ENCODE data around the gene PIKFYVE. TPM values are rescaled to one million over a fixed set of nuclear protein-coding genes. Genes with fewer than 3 reads are reported as not detected.
"Not testable (repeated sequence)": the region's sequence is repeated elsewhere in the genome, so short reads cannot be mapped to it uniquely, and the experiment has no call there.

PIKFYVE gene
- total and polyA plus RNA-seq, 2 experiments from 2014 or later: 4.8 to 19.7 TPM

DNA sequence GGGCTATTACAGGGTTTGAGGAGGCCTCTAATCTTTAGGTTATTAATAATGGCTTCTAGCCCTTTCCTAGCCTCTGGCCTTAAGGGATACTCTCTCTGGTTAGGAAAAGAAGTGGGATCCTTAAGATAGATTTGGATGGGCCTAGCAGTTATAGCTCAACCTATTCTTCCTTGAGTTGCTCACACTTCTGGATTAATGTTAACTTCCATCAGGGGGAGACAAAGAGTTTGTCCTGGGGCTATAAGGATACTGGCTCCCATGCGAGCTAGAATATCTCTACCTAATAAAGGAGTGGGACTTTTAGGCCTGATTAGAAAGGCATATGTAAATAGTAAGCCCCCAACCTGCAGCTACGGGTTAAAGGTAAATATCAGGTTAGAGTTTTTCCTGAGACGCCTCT, 126.2 kb downstream of the PIKFYVE start:
- H3K9me2 ChIP-seq (ENCODE audit: insufficient read depth): no peaks in the 10 kb centered on the region
- no peak overlapping the region for H3K4me2 ChIP-seq (ENCODE audit: unreplicated experiment)
- H3K27me3 ChIP-seq (replicated peaks; ENCODE audit: insufficient read depth): peaks cover 4% of the 10 kb centered on the region
- 36 to 37% methylated on average over 3 of the region's 3 CpGs for WGBS, 2 experiments (ENCODE audit: low coverage in 1 of 2, low lambda C conversion rate in 2 of 2, missing lambda C conversion rate in 2 of 2)
- H3K79me2 ChIP-seq (ENCODE audit: insufficient read depth): no peaks in the 10 kb centered on the region
- H3K36me3 ChIP-seq (ENCODE audit: low read depth): no peaks in the 10 kb centered on the region
- no peak overlapping the region for H3K4me3 ChIP-seq
- H3K9ac ChIP-seq: no peak overlapping the region
- H3F3A ChIP-seq (ENCODE audit: insufficient read depth): no peaks in the 10 kb centered on the region
- H3K27ac ChIP-seq: no peak overlapping the region
- no peaks in the 10 kb centered on the region for H3K9me3 ChIP-seq (ENCODE audit: low read depth)
- DNase-seq: peak; percentile 34
- no peaks in the 10 kb centered on the region for H4K20me1 ChIP-seq (ENCODE audit: insufficient read depth)
- TF ChIP-seq EZH2phosphoT487 (IDR thresholded peaks at IDR 0.05; ENCODE audit: insufficient read depth, low read depth) (no peak), EZH2 (IDR thresholded peaks at IDR 0.05; ENCODE audit: insufficient read depth, poor library complexity, severe bottlenecking) (no peak)
- in situ Hi-C loops (cut with MboI): loop anchor here (10.0 to 25.0 kb wide), 2 partner anchors 1163 to 1795 kb away; no protein-coding TSS in a partner anchor
- H3K4me1 ChIP-seq (ENCODE audit: insufficient read depth): no peaks in the 10 kb centered on the region
- H2AFZ ChIP-seq: no peak overlapping the region

DNA sequence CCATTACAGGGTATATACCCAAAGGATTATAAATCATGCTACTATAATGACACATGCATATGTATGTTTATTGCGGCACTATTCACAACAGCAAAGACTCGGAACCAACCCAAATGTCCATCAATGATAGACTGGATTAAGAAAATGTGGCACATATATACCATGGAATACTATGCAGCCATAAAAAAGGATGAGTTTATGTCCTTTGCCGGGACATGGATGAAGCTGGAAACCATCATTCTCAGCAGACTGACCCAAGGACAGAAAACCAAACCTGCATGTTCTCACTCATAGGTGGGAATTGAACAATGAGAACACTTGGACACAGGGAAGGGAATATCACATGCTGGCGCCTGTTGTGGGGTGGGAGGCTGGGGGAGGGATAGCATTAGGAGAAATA, 130.7 kb downstream of the PIKFYVE start:
- not testable (repeated sequence) for H3K9me2 ChIP-seq (ENCODE audit: insufficient read depth); DNase-seq; H3K36me3 ChIP-seq (ENCODE audit: low read depth); H3K27ac ChIP-seq; H3K4me2 ChIP-seq (ENCODE audit: unreplicated experiment); H3K79me2 ChIP-seq (ENCODE audit: insufficient read depth); H3F3A ChIP-seq (ENCODE audit: insufficient read depth); H3K9ac ChIP-seq; H4K20me1 ChIP-seq (ENCODE audit: insufficient read depth); H3K9me3 ChIP-seq (ENCODE audit: low read depth); H3K4me1 ChIP-seq (ENCODE audit: insufficient read depth); H2AFZ ChIP-seq; H3K4me3 ChIP-seq
- WGBS, 2 experiments (ENCODE audit: low coverage in 1 of 2, low lambda C conversion rate in 2 of 2, missing lambda C conversion rate in 2 of 2): 48 to 55% methylated on average over 4 of the region's 4 CpGs
- peaks cover 16% of the 10 kb centered on the region for H3K27me3 ChIP-seq (replicated peaks; ENCODE audit: insufficient read depth)
- in situ Hi-C loops (cut with MboI): loop anchor here (10.0 to 25.0 kb wide), 2 partner anchors 1158 to 1791 kb away; no protein-coding TSS in a partner anchor

DNA sequence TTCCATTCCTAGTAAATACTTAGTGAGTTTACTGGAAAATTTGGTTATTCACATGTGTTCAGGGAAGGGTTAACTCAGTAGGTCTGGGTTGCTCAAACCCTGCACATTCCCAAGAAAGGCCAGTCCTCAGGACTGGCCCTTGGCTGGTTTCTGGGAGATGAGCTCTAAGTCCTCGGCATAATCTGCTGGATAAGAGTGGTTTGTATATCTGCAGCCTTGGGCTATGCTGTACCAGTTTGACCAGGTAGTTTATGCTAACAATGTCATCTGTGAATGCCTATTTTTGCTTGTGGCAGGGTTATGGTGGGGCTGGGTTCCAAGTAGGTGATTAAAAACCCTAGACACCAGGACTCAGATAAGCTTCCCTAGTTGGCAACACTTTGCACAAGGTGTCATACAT, 133.1 kb downstream of the PIKFYVE start:
- Histone ChIP-seq H3K27me3 (replicated peaks; ENCODE audit: insufficient read depth) (peaks cover 22% of the 10 kb centered on the region), H3K4me2 (ENCODE audit: unreplicated experiment) (no peak overlapping the region), H3K79me2 (ENCODE audit: insufficient read depth) (no peaks in the 10 kb centered on the region), H3K36me3 (ENCODE audit: low read depth) (no peaks in the 10 kb centered on the region), H3K9ac (no peak overlapping the region), H2AFZ (no peak overlapping the region), H3K4me1 (ENCODE audit: insufficient read depth) (no peaks in the 10 kb centered on the region), H3K9me3 (ENCODE audit: low read depth) (no peaks in the 10 kb centered on the region), H3K4me3 (no peak overlapping the region), H3K27ac (no peak overlapping the region), H4K20me1 (ENCODE audit: insufficient read depth) (no peaks in the 10 kb centered on the region), H3K9me2 (ENCODE audit: insufficient read depth) (no peaks in the 10 kb centered on the region), H3F3A (ENCODE audit: insufficient read depth) (no peaks in the 10 kb centered on the region)
- 11 to 31% methylated on average over 1 of the region's 1 CpG for WGBS, 2 experiments (ENCODE audit: low coverage in 1 of 2, low lambda C conversion rate in 2 of 2, missing lambda C conversion rate in 2 of 2)
- in situ Hi-C loops (cut with MboI): loop anchor here (10.0 to 25.0 kb wide), 2 partner anchors 1156 to 1788 kb away; no protein-coding TSS in a partner anchor
- DNase-seq: no peak
- TF ChIP-seq EZH2phosphoT487 (IDR thresholded peaks at IDR 0.05; ENCODE audit: insufficient read depth, low read depth) (no peak), EZH2 (IDR thresholded peaks at IDR 0.05; ENCODE audit: insufficient read depth, poor library complexity, severe bottlenecking) (no peak)

GRCh38 chr2:208406474-208407451, 140.7 kb downstream of the PIKFYVE start, which contains the start of gene PTH2R:
Gene PTH2R (plus strand): TSS chr2:208406792. CDS start chr2:208407044, 252 bp downstream.
- DNase-seq: peak; percentile 23
- peak within 1 kb of the TSS; percentile 35; the same call in 1 of the 2 replicates for H2AFZ ChIP-seq

More at GRCh38 chr2:208406474-208407451, 140.7 kb downstream of the PIKFYVE start, which contains the start of gene PTH2R:
- H3K9me2 ChIP-seq (ENCODE audit: insufficient read depth): no peaks in the 10 kb centered on the region
- H3K27me3 ChIP-seq (replicated peaks; ENCODE audit: insufficient read depth): peaks cover 60% of the 10 kb centered on the region
- H3K36me3 ChIP-seq (ENCODE audit: low read depth): no peaks in the 10 kb centered on the region
- H3K4me3 ChIP-seq: peak within 1 kb of the TSS; percentile 31; the same call in 1 of the 2 replicates
- H3K9ac ChIP-seq: no peak within 1 kb of the TSS
- H3K27ac ChIP-seq: no peak within 1 kb of the TSS
- in situ Hi-C loops (cut with MboI): loop anchor here (25.0 kb wide), 2 partner anchors 906 to 1556 kb away; no protein-coding TSS in a partner anchor
- no peaks in the 10 kb centered on the region for H3K79me2 ChIP-seq (ENCODE audit: insufficient read depth)
- no peaks in the 10 kb centered on the region for H3F3A ChIP-seq (ENCODE audit: insufficient read depth)
- WGBS, 2 experiments (ENCODE audit: low coverage in 1 of 2, low lambda C conversion rate in 2 of 2, missing lambda C conversion rate in 2 of 2): 5 to 6% methylated on average over 77 to 82 of the region's 82 CpGs
- H4K20me1 ChIP-seq (ENCODE audit: insufficient read depth): no peaks in the 10 kb centered on the region
- H3K4me2 ChIP-seq (ENCODE audit: unreplicated experiment): peak within 1 kb of the TSS; percentile 50
- no peaks in the 10 kb centered on the region for H3K9me3 ChIP-seq (ENCODE audit: low read depth)
- TF ChIP-seq EZH2 (IDR thresholded peaks at IDR 0.05; ENCODE audit: insufficient read depth, poor library complexity, severe bottlenecking): peak; percentile 34
- TF ChIP-seq EZH2phosphoT487 (IDR thresholded peaks at IDR 0.05; ENCODE audit: insufficient read depth, low read depth): no peak
- no peaks in the 10 kb centered on the region for H3K4me1 ChIP-seq (ENCODE audit: insufficient read depth)

Measured in GM23248 (cell line).